ENCODE data around the gene SCARF1. TPM values are rescaled to one million over a fixed set of nuclear protein-coding genes. Genes with fewer than 3 reads are reported as not detected.

Gene SCARF1
- total RNA-seq, 1 experiment from 2014 or later: 0.34 TPM

- in situ Hi-C loops (cut with HindIII; ENCODE audit: low pct_unique_long_range_greater_than_20kb, low sequenced_read_pairs): no loop called here
Observed at GRCh38 chr17:1635675-1636465, 9.7 kb downstream of the SCARF1 start.

GRCh38 chr17:1634841-1635650, 10.5 kb downstream of the SCARF1 start:
- DNase-seq (ENCODE audit: low read depth): no peak
- in situ Hi-C loops (cut with HindIII; ENCODE audit: low pct_unique_long_range_greater_than_20kb, low sequenced_read_pairs): no loop called here

More at GRCh38 chr17:1635675-1636465, 9.7 kb downstream of the SCARF1 start:
- no peak for DNase-seq (ENCODE audit: low read depth)

GRCh38 chr17:1630662-1631061, 14.9 kb downstream of the SCARF1 start:
- no peak for DNase-seq (ENCODE audit: low read depth)
- in situ Hi-C loops (cut with HindIII; ENCODE audit: low pct_unique_long_range_greater_than_20kb, low sequenced_read_pairs): no loop called here

DNA sequence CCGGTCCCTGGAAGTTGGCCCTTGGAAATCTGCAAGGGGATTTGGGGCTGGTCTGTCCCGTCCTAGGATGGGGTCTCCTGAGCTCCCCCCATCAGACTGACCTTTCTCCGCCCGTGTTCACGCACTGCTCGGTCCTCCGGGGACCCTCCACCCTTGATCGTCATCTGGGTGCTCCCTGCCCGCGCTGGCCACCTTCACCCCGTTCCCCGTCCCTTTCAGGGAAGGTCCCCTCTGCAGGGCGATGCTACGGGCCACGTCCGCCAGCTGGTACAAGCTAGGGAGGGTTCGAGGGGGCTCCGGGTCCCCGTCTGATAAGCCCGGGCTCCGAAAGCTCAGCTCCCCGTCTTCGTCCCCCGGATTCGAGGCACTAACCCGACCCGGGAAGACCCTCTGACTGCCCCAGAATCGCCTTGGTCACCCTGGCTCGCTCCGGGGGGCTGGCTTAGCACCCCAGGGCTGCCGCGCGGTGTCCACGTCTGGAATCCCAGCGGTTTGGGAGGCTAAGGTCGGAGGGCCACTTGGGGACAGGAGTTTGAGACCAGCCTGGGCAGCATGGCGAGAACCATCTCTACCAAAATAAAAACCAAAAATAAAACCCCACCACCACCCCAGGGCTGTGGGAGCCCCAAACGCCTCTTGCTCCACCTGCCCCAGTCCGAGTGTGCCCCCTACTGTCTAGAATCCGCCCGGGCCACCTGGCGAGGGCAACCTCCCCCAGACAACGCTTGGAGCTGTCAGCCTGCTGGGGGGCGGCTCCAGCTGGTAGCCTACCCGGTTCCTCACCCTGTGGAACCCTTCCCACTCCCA, 15.8 kb downstream of the SCARF1 start:
- no peak for DNase-seq (ENCODE audit: low read depth)
- in situ Hi-C loops (cut with HindIII; ENCODE audit: low pct_unique_long_range_greater_than_20kb, low sequenced_read_pairs): no loop called here

- DNase-seq (ENCODE audit: low read depth): peak; percentile 93
- in situ Hi-C loops (cut with HindIII; ENCODE audit: low pct_unique_long_range_greater_than_20kb, low sequenced_read_pairs): no loop called here
Observed at GRCh38 chr17:1628856-1629503, 16.6 kb downstream of the SCARF1 start.

DNA sequence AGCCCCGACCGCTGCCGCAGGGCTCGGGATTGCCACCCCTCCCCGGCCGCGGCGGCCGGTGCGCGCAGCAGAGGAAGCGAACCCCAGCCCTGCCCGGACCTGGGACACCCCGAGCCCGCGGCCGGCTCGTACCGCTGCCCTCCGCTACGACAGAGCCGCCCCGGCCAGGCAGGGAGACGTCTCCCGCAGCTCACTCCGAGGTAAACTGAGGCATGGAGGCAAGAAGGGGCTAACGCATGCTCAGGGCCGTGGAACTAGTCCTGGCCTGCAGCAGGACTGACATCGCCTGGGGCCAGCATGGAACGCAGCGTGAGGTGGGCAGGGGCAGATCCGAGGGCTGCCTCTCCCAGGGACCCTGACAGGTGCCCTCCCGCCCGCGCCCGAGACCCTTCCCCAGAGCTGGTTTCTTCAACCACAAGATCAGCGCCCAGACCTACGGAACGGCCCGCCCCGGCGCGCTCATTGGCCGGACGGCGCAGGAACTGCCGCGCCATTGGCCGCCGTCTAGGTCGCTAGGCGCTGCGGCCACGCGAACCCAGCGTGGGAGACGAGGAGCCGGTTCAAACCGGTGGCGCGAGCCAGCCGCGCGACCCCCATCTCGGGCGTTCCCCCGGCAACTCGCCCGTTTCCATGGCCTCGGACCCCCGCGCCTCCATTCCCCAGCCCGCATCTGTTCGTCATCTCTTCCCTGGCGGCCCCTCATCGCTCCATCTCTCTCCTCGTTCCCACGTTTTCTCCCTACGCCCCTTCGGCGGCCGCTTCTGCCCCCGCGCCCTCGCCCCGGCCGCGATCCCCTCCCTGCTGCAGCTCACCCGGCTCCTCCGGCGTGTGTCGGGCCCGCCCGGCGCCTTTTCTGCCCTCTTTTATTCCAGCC, 17.3 kb downstream of the SCARF1 start, which contains the start of gene SLC43A2:
Gene SLC43A2, minus strand, starts transcription at position 853 of the 874 bp plus-strand sequence. CDS start 960 bp downstream, outside the sequence.
- in situ Hi-C loops (cut with HindIII; ENCODE audit: low pct_unique_long_range_greater_than_20kb, low sequenced_read_pairs): no loop called here
- DNase-seq (ENCODE audit: low read depth): peak; percentile 65

- no peak for DNase-seq (ENCODE audit: low read depth)
- in situ Hi-C loops (cut with HindIII; ENCODE audit: low pct_unique_long_range_greater_than_20kb, low sequenced_read_pairs): no loop called here
Observed at GRCh38 chr17:1627182-1627981, 18.1 kb downstream of the SCARF1 start.

DNA sequence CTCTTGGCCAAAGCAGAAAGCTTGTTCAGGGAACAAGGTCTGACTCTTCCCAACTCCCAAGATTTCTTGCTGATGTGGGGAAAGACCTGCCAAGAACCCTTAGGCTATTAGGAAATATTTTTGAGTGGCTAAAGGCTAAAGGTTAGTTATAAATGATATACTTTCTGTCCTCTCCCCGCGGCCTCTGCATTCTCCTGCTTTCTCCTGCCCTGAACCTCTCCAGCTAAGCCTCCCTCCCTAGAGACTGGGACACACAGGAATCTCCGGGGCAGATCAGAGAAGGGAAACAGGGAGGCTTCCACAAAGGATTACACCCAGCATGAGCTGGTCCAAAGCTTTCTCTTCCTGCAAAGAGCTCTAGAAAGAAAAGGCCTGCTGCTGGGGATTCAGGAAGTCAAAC, 19.2 kb downstream of the SCARF1 start:
- DNase-seq (ENCODE audit: low read depth): no peak
- in situ Hi-C loops (cut with HindIII; ENCODE audit: low pct_unique_long_range_greater_than_20kb, low sequenced_read_pairs): no loop called here

DNA sequence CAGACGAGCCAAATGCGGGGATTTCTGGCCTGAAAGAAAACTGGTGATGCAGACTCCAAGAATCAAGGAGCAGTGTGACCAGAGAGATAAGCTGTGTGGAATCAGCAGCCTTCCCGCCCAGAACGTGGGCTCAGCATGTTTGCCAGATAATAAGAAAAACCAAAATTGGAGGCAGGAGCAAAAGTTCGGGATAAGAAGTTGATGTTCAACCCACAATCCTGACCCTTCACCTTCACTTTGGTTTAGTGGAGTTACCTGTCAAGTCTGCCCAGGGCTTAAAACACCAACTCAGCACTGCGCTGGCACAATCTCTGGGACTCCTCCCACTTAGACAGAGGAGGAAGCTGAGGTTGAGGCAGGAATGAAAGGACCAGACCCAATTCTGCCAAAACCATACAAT, 20.0 kb downstream of the SCARF1 start:
- no peak for DNase-seq (ENCODE audit: low read depth)
- in situ Hi-C loops (cut with HindIII; ENCODE audit: low pct_unique_long_range_greater_than_20kb, low sequenced_read_pairs): no loop called here

DNA sequence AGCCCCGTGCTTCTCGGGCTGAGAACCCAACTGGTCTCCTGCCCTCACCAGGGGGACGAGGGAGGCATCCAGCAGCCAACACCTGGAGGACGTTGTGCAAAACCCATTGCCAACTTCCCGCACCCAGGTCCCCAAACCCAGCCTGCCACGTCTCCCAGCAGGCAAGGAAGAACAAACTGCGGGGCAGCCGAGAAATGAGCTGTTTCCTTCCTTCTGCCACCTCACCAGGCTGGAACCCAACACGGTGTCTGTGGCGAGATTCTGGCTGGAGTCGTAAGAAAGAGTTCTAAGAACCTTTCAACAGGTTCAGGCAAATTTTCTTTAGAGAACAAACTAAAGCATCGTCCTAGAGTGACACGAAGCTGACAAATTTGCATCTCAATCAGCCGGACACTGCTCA, 20.5 kb downstream of the SCARF1 start:
- no peak for DNase-seq (ENCODE audit: low read depth)
- in situ Hi-C loops (cut with HindIII; ENCODE audit: low pct_unique_long_range_greater_than_20kb, low sequenced_read_pairs): no loop called here

DNA sequence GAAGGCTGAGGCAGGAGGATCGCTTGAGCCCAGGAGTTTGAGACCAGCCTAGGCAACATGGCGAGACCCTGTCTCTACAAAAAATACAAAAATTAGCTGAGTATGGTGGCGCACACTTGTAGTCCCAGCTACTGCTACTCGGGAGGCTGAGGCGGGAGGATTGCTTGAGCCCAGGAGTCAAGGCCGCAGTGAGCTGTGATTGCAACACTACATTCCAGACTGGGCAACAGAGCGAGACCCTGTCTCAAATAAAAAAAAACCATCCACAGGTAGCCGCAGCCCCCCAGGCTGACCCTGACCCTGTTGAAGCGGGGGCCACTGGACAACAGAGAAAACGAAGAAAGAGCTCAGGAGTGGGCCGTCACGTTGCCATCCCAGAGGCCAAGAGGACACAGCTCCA, 20.9 kb downstream of the SCARF1 start:
- DNase-seq (ENCODE audit: low read depth): no peak
- in situ Hi-C loops (cut with HindIII; ENCODE audit: low pct_unique_long_range_greater_than_20kb, low sequenced_read_pairs): no loop called here

- DNase-seq (ENCODE audit: low read depth): no peak
- in situ Hi-C loops (cut with HindIII; ENCODE audit: low pct_unique_long_range_greater_than_20kb, low sequenced_read_pairs): no loop called here
Observed at GRCh38 chr17:1623057-1623630, 22.4 kb downstream of the SCARF1 start.

- no peak for DNase-seq (ENCODE audit: low read depth)
- in situ Hi-C loops (cut with HindIII; ENCODE audit: low pct_unique_long_range_greater_than_20kb, low sequenced_read_pairs): no loop called here
Observed at GRCh38 chr17:1621273-1621954, 24.1 kb downstream of the SCARF1 start.

- in situ Hi-C loops (cut with HindIII; ENCODE audit: low pct_unique_long_range_greater_than_20kb, low sequenced_read_pairs): no loop called here
Observed at GRCh38 chr17:1620486-1620885, 25.0 kb downstream of the SCARF1 start.

DNA sequence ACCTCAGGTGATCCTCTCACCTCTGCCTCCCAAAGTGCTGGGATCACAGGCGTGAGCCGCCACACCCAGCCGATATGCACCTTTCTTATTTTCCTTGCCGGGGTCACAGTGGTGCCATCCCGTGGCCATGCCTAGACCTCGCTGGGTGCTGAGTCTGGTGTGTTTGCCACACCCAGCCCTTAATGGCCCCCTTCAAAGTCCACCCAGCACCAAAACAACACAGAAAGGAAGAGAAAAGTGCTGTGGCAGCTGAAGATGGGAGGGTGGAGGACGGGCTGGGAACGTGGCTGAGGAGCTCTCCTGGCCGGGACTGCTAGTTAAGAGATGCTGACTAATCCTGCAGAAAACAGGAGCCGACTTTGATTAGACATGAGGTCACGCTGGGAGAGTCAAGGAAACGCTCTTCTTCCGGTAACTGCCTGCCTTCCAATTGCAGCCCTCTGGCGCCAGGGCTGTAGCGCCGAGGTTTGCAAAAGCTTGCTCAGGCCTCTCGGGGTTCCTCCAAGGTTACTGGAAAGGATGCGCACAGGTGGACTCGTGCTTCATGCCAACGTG, 27.8 kb downstream of the SCARF1 start:
- in situ Hi-C loops (cut with HindIII; ENCODE audit: low pct_unique_long_range_greater_than_20kb, low sequenced_read_pairs): no loop called here
- peak; percentile 86 for DNase-seq (ENCODE audit: low read depth)

More at GRCh38 chr17:1620486-1620885, 25.0 kb downstream of the SCARF1 start:
- DNase-seq (ENCODE audit: low read depth): no peak
